Left renal pelvis (tissue), 4 donors: ENCODE measurements around the gene SHTN1. TPM values are rescaled to one million over a fixed set of nuclear protein-coding genes. Genes with fewer than 3 reads are reported as not detected.

Experiments
- DNase-seq, 4 donors: peaks; one replicate each; pipeline ENCODE4 v3.0.0-alpha.2; 2013; ENCODE audit warnings: low read depth in 4 of 4, low spot score in 3 of 4
- polyA plus RNA-seq, 4 donors: library from polyadenylated mRNA; unstranded; fragments of 120-200 nt; gene quantifications; one replicate each; pipeline ENCODE4 v1.2.1, GENCODE V29; 2013; ENCODE audit not compliant: insufficient read length in 4 of 4

The SHTN1 gene
- polyA plus RNA-seq, 4 donors: 8.8 to 26.4 (median 22.9) TPM

GRCh38 chr10:116838143-116838725, 166.8 kb downstream of the SHTN1 start:
- no peak for DNase-seq

- DNase-seq: no peak
Measured at GRCh38 chr10:116836902-116837523, 168.0 kb downstream of the SHTN1 start.

- DNase-seq: no peak
Measured at GRCh38 chr10:116836083-116836482, 168.9 kb downstream of the SHTN1 start.

- no peak for DNase-seq
Measured at GRCh38 chr10:116835658-116836057, 169.3 kb downstream of the SHTN1 start.

- no peak for DNase-seq
Measured at GRCh38 chr10:116833986-116834985, 170.7 kb downstream of the SHTN1 start.

GRCh38 chr10:116831790-116832189, 173.2 kb downstream of the SHTN1 start:
- no peak for DNase-seq

Other genes with a start within 250 kb of the SHTN1 start
- 1 to 10 TPM; 1.3 to 4.3 (median 3.1) TPM for gene ENO4, start 155.7 kb downstream of the SHTN1 start, polyA plus RNA-seq
- gene VAX1, start 133.1 kb upstream of the SHTN1 start, polyA plus RNA-seq: not detected
- not detected for gene KCNK18, start 192.3 kb upstream of the SHTN1 start, polyA plus RNA-seq
- gene SLC18A2, start 235.9 kb upstream of the SHTN1 start, polyA plus RNA-seq: 1 to 10 TPM in 2 of 4 donors, under 1 TPM in 2; 0.53 to 1.2 (median 0.91) TPM